Smooth muscle cell (in vitro differentiated cells): ENCODE measurements around the gene AHRR. TPM values are rescaled to one million over a fixed set of nuclear protein-coding genes. Genes with fewer than 3 reads are reported as not detected.

Experiments
- DNase-seq: peaks from one replicate; lab custom pipeline; 2025; ENCODE audit not compliant: unreplicated experiment; lab: John Stamatoyannopoulos, UW
- H2AFZ ChIP-seq: fragments of 200-600 bp; sonication (generic); 2 replicates; pipeline ENCODE4 v1.6.0; 2016; ENCODE audit warnings: antibody characterized with exemption, low read depth, mild to moderate bottlenecking
- H3F3A ChIP-seq: fragments of 200-600 bp; sonication (generic); 2 replicates; pipeline ENCODE4 v1.6.0; 2017; ENCODE audit warnings: antibody characterized with exemption, low read depth
- H3K27ac ChIP-seq: fragments of 200-600 bp; sonication (generic); 2 replicates; pipeline ENCODE4 v1.5.1; 2016; ENCODE audit warnings: low read depth, mild to moderate bottlenecking
- H3K27me3 ChIP-seq: fragments of 200-600 bp; sonication (generic); 2 replicates; pipeline ENCODE4 v1.6.1; 2016; ENCODE audit warnings: low read depth, mild to moderate bottlenecking
- H3K36me3 ChIP-seq: fragments of 200-600 bp; sonication (generic); 2 replicates; pipeline ENCODE4 v1.5.1; 2016; ENCODE audit warnings: low read depth
- H3K4me1 ChIP-seq: fragments of 200-600 bp; sonication (generic); 2 replicates; pipeline ENCODE4 v1.5.1; 2016; ENCODE audit warnings: low read depth
- H3K4me2 ChIP-seq: fragments of 200-600 bp; sonication (generic); 2 replicates; pipeline ENCODE4 v1.6.0; 2016; ENCODE audit warnings: mild to moderate bottlenecking
- H3K4me3 ChIP-seq: fragments of 200-600 bp; sonication (generic); 2 replicates; pipeline ENCODE4 v1.5.1; 2016; ENCODE audit warnings: mild to moderate bottlenecking
- H3K79me2 ChIP-seq: fragments of 200-600 bp; sonication (generic); 2 replicates; pipeline ENCODE4 v1.6.0; 2016; ENCODE audit warnings: low read depth, mild to moderate bottlenecking
- H3K9ac ChIP-seq: fragments of 200-600 bp; sonication (generic); 2 replicates; pipeline ENCODE4 v1.6.0; 2016; ENCODE audit warnings: low read depth
- H3K9me3 ChIP-seq: fragments of 200-600 bp; sonication (generic); replicated peaks from 2 replicates; pipeline ENCODE4 v1.5.1; 2016; ENCODE audit warnings: low read depth
- H4K20me1 ChIP-seq: fragments of 200-600 bp; sonication (generic); 2 replicates; pipeline ENCODE4 v1.6.0; 2016; ENCODE audit warnings: low read depth
- WGBS: methylation state at CpG from one replicate; pipeline ENCODE4 v1.1.7; 2016; ENCODE audit warnings: low lambda C conversion rate; 5-methylcytosine and 5-hydroxymethylcytosine counted together
- polyA plus RNA-seq: library from polyadenylated mRNA; unstranded; fragments of >200 nt; fragmentation: Nextera tagmentation; extraction: Ambion mirVana; gene quantifications from 2 replicates; pipeline ENCODE4 v1.2.1, GENCODE V29; 2016
- total RNA-seq: library from RNA; depleted of rRNA; stranded (reverse); fragments of >200 nt; gene quantifications from 2 replicates; pipeline ENCODE4 v1.2.3, GENCODE V29; 2014
- TF ChIP-seq, protein P1 (sequence below): fragments of 200-600 bp; sonication (generic); IDR thresholded peaks from 2 replicates; pipeline ENCODE4 v1.5.1; 2017; ENCODE audit warnings: borderline replicate concordance, mild to moderate bottlenecking, antibody characterized with exemption; ENCODE audit not compliant: insufficient read depth, poor library complexity, severe bottlenecking

Gene AHRR
- total and polyA plus RNA-seq, 2 experiments from 2014 or later = 14.4 to 18.2 TPM

- Histone ChIP-seq H3K4me1 (peaks cover 11% of the 10 kb centered on the region), H3K4me2 (no peak overlapping the region), H3K27me3 (no peaks in the 10 kb centered on the region), H4K20me1 (no peaks in the 10 kb centered on the region), H3K79me2 (peaks cover 5% of the 10 kb centered on the region), H3K9ac (no peak overlapping the region), H3F3A (peaks cover 10% of the 10 kb centered on the region), H2AFZ (no peak overlapping the region), H3K9me3 (peaks cover 4% of the 10 kb centered on the region), H3K36me3 (peaks cover 10% of the 10 kb centered on the region), H3K4me3 (no peak overlapping the region), H3K27ac (no peak overlapping the region)
- DNase-seq = no peak
- 95% methylated on average over 30 of the region's 32 CpGs for WGBS
- TF ChIP-seq, protein P1, sequence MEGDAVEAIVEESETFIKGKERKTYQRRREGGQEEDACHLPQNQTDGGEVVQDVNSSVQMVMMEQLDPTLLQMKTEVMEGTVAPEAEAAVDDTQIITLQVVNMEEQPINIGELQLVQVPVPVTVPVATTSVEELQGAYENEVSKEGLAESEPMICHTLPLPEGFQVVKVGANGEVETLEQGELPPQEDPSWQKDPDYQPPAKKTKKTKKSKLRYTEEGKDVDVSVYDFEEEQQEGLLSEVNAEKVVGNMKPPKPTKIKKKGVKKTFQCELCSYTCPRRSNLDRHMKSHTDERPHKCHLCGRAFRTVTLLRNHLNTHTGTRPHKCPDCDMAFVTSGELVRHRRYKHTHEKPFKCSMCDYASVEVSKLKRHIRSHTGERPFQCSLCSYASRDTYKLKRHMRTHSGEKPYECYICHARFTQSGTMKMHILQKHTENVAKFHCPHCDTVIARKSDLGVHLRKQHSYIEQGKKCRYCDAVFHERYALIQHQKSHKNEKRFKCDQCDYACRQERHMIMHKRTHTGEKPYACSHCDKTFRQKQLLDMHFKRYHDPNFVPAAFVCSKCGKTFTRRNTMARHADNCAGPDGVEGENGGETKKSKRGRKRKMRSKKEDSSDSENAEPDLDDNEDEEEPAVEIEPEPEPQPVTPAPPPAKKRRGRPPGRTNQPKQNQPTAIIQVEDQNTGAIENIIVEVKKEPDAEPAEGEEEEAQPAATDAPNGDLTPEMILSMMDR = no peak
Observed at GRCh38 chr5:389197-389821, 67.8 kb downstream of the AHRR start.

DNA sequence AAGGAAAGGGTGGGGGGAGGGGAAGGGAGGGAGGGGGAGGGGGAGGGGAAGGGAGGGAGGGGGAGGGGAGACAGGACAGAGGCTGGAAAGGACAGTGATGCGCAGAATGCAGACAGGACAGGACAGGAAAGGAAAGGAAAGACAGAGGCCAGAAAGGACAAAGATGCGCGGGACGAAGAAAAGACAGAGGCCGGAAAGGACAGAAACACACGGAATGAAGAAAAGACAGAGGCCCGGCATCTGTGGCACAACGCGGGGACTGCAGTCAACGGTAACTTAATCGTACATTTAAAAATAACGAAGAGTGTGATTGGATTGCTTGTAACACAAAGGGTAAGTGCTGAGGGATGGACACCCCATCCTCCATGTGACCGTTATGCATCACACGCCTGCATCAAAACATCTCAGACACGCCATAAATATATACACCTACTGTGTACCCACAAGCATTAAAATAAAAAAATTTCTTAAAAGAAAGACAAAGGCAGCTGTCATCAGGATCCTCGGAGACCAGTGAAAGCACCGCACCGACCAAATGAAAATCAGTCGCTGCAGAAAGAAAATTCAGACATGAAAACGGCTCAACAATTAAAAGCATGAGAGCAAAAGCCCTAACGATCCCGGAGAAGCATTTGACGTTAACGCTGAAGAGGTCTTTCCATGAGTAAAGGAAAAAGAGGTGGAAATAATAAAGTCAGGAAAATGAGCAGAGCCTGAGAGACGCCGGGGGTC lies 68.5 kb downstream of the AHRR start:
- Histone ChIP-seq H3K9me3 (peaks cover 4% of the 10 kb centered on the region), H3K27ac (no peak overlapping the region), H3K4me3 (no peak overlapping the region), H3K36me3 (peaks cover 8% of the 10 kb centered on the region), H3K4me1 (peaks cover 11% of the 10 kb centered on the region), H3K27me3 (no peaks in the 10 kb centered on the region), H3K9ac (no peak overlapping the region), H3K4me2 (no peak overlapping the region), H3K79me2 (no peaks in the 10 kb centered on the region), H4K20me1 (no peaks in the 10 kb centered on the region), H2AFZ (no peak overlapping the region), H3F3A (peaks cover 16% of the 10 kb centered on the region)
- no peak for DNase-seq
- 97% methylated on average over 25 of the region's 26 CpGs for WGBS
- TF ChIP-seq, protein P1 = no peak

GRCh38 chr5:390623-391491 lies 69.3 kb downstream of the AHRR start:
- no peak overlapping the region for H2AFZ ChIP-seq
- TF ChIP-seq, protein P1 = no peak
- 86% methylated on average over 16 of the region's 35 CpGs for WGBS
- H3K9me3 ChIP-seq = no peaks in the 10 kb centered on the region
- H3K27me3 ChIP-seq = no peaks in the 10 kb centered on the region
- peaks cover 11% of the 10 kb centered on the region for H3K4me1 ChIP-seq
- no peaks in the 10 kb centered on the region for H3K36me3 ChIP-seq
- H3K27ac ChIP-seq = no peak overlapping the region
- H3K79me2 ChIP-seq = no peaks in the 10 kb centered on the region
- DNase-seq = no peak
- no peak overlapping the region for H3K9ac ChIP-seq
- no peaks in the 10 kb centered on the region for H4K20me1 ChIP-seq
- no peak overlapping the region for H3K4me2 ChIP-seq
- peaks cover 18% of the 10 kb centered on the region for H3F3A ChIP-seq
- H3K4me3 ChIP-seq = no peak overlapping the region
